Gastroesophageal sphincter (tissue), 3 donors: Measurements from ENCODE around the gene IPO4.

Experiments
- EP300 ChIP-seq: sonication (generic); formaldehyde crosslinking; IDR thresholded peaks from one replicate; pipeline ENCODE4 v1.6.1; 2017; ENCODE audit warnings: antibody characterized with exemption, mild to moderate bottlenecking
- POLR2A ChIP-seq, 2 donors: fragments of 450-650 bp; IDR thresholded peaks; one replicate each; pipeline ENCODE4 v1.6.1; 2017; ENCODE audit warnings: antibody characterized with exemption in 2 of 2, mild to moderate bottlenecking in 2 of 2, moderate library complexity in 1 of 2
- POLR2AphosphoS5 ChIP-seq: sonication (generic); formaldehyde crosslinking; IDR thresholded peaks from one replicate; pipeline ENCODE4 v1.6.1; 2017; ENCODE audit warnings: antibody characterized with exemption
- TF ChIP-seq, protein P1 (sequence below), 4 experiments: fragments of 200-600 bp in 2 of 4; fragments of 450-650 bp in 2 of 4; sonication (generic) in 1 of 4; IDR thresholded peaks; one replicate each; pipeline ENCODE4 v1.5.1; 2017 to 2019; ENCODE audit warnings: antibody characterized with exemption in 4 of 4, mild to moderate bottlenecking in 2 of 4, moderate library complexity in 2 of 4

DNA sequence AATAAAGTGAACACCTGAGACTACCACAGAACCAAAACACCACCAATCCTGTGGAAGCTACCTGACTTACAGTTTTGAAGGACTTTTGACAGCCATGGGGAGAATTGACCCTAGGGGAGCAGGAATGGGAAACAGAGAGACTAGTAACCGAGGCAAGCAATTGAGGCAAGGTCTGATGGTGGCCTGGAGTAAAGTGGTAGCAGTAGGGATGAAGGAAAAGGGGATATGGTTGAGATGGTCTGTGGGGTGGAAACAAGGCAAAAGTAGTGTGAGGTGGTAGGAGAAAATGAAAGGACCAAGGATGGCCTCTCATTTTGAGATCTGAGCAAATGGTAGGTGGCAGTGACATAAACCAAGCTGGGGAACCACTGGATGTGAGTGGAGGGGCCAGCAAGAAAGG, 31.8 kb downstream of the IPO4 start:
- TF ChIP-seq, protein P1, sequence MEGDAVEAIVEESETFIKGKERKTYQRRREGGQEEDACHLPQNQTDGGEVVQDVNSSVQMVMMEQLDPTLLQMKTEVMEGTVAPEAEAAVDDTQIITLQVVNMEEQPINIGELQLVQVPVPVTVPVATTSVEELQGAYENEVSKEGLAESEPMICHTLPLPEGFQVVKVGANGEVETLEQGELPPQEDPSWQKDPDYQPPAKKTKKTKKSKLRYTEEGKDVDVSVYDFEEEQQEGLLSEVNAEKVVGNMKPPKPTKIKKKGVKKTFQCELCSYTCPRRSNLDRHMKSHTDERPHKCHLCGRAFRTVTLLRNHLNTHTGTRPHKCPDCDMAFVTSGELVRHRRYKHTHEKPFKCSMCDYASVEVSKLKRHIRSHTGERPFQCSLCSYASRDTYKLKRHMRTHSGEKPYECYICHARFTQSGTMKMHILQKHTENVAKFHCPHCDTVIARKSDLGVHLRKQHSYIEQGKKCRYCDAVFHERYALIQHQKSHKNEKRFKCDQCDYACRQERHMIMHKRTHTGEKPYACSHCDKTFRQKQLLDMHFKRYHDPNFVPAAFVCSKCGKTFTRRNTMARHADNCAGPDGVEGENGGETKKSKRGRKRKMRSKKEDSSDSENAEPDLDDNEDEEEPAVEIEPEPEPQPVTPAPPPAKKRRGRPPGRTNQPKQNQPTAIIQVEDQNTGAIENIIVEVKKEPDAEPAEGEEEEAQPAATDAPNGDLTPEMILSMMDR (IDR thresholded peaks at IDR 0.05) = no peak
- TF ChIP-seq POLR2A (IDR thresholded peaks at IDR 0.05) (no peak), EP300 (no peak), POLR2AphosphoS5 (no peak)
